LNCaP clone FGC (cell line): Measurements from ENCODE around the gene DOCK3.

ENCODE experiments used
- DNase-seq: peaks from one replicate; pipeline ENCODE4 v3.0.0-alpha.2; 2011; ENCODE audit warnings: low read depth
- H3K4me3 ChIP-seq: 2 replicates; pipeline ENCODE4 v1.5.1; 2011; ENCODE audit warnings: mild to moderate bottlenecking, low read depth, low read length, control low read depth
- TF ChIP-seq, protein P1 (sequence below): IDR thresholded peaks from 2 replicates; pipeline ENCODE4 v1.5.1; 2012; ENCODE audit warnings: mild to moderate bottlenecking; ENCODE audit not compliant: control insufficient read depth, insufficient read depth; ENCODE audit errors: extremely low read depth

The DOCK3 gene

DNA sequence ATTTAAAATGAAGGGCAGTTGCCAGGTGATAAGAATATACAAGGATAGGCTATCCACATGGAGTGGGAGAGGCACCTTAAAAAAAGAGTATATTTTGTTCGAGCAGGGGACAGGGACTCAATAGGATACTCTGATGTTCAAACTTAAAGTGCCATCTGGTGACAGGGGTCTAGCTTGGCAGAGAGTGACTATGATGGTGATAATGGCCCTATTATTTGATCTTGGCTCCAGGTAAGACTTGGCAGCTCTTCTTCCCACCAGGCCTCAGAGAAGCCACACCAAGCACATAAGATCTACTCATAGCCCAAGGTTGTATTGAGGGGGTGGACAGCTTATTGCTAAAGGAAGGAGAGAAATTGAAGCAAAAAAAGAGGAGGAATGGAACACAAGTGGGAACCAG, 601.3 kb downstream of the DOCK3 start:
- DNase-seq, result no peak
- TF ChIP-seq, protein P1, sequence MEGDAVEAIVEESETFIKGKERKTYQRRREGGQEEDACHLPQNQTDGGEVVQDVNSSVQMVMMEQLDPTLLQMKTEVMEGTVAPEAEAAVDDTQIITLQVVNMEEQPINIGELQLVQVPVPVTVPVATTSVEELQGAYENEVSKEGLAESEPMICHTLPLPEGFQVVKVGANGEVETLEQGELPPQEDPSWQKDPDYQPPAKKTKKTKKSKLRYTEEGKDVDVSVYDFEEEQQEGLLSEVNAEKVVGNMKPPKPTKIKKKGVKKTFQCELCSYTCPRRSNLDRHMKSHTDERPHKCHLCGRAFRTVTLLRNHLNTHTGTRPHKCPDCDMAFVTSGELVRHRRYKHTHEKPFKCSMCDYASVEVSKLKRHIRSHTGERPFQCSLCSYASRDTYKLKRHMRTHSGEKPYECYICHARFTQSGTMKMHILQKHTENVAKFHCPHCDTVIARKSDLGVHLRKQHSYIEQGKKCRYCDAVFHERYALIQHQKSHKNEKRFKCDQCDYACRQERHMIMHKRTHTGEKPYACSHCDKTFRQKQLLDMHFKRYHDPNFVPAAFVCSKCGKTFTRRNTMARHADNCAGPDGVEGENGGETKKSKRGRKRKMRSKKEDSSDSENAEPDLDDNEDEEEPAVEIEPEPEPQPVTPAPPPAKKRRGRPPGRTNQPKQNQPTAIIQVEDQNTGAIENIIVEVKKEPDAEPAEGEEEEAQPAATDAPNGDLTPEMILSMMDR, result no peak
- H3K4me3 ChIP-seq, result no peak overlapping the region

DNA sequence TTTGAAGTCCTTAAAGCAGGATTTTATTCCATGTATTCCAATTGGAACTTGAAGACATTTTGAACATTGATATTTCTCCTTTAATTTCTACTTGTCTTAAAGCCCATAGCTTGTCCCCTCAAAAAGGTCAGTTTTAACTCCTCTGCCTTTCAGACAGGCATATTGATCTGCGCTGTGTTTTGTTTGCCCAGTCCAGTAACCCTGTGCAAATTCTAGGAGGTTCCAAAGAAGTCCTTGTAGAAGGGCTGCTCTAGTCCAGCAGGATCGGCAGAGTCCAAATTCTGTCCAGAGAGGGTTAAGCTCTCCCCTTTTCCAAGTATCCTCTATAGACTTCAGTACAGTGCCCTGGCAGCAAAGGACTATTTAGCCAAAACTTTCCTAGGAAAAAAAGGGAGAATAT, 604.7 kb downstream of the DOCK3 start:
- H3K4me3 ChIP-seq, result no peak overlapping the region
- TF ChIP-seq, protein P1, result no peak
- no peak for DNase-seq

DNA sequence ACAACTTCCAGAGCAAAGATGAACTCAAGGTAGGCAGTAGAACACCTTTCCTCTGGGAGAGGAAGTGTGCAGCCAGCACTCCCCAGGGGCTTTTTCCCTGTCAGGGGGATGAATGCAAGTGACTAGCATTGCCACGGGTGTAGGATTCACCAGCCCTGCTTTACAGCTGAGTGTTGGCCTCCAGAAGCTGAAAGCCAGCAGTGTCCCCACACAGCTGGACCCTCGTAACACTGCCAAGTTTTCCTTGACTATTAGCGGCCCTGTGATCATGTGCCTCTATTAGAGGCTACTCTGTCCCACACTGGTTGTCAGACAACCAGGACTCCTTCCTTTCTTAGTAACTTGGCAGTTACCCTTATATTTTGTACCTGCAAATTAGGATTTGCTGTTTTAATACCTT, 605.4 kb downstream of the DOCK3 start:
- TF ChIP-seq, protein P1, result no peak
- DNase-seq, result no peak

DNA sequence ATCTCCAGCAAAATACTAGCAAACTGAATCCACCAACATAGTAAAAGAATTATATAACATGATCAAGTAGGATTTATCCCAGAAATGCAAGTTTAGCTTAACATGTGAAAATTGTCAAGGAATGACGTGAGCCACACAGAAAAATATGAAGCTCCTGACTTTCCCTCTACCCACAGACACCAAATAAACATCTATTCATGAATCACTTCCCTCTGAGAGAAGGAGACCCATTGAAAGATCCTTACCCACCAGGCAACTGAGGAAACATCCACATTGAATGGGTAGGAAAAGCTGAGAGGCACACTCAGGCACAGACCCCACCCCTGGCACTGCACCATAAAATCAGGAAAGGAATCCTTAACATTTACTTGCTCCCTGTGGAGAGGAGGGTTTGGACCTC, 608.2 kb downstream of the DOCK3 start:
- TF ChIP-seq, protein P1, result no peak
- no peak for DNase-seq
- H3K4me3 ChIP-seq, result no peak overlapping the region

More for the DNA sequence above, 605.4 kb downstream of the DOCK3 start:
- no peak overlapping the region for H3K4me3 ChIP-seq

DNA sequence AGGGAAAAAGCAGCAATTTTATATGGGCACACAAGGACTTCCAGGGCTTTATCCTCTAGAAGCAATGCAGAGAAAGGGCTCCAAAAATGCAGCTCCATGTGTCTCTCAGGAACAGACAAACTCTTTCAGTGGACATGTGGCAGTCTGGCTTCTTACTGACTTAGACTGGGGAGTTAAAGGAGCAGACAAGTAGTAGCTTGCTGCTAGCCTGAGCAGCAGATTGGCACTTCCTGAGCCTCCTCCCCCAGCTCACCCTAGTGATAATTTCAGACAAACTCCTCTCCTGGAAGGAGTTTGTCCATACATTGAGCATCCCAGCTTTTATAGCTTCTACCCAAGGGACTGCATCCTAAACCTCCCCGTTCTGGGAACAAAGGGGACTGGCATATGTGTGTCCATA, 608.7 kb downstream of the DOCK3 start:
- H3K4me3 ChIP-seq, result no peak overlapping the region
- TF ChIP-seq, protein P1, result no peak
- DNase-seq, result no peak

DNA sequence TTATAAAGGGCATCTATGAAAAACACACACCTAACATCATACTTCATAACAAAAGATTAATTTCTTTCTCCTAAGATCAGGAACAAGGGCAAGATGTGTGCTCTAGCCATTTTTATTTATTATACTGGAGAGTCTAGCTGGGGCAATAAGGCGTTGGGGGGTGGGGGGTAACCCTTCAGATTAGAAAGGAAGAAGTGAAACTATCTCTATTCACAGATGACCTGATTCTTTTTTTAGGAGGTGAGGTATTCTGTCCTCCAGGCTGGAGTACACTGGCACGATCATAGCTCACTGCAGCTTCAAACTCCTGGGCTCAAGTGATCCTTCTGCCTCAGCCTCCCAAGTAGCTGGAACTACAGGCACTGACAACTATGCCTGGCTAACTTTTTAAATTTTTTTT, 620.9 kb downstream of the DOCK3 start:
- TF ChIP-seq, protein P1, result no peak
- DNase-seq, result no peak
- no peak overlapping the region for H3K4me3 ChIP-seq

DNA sequence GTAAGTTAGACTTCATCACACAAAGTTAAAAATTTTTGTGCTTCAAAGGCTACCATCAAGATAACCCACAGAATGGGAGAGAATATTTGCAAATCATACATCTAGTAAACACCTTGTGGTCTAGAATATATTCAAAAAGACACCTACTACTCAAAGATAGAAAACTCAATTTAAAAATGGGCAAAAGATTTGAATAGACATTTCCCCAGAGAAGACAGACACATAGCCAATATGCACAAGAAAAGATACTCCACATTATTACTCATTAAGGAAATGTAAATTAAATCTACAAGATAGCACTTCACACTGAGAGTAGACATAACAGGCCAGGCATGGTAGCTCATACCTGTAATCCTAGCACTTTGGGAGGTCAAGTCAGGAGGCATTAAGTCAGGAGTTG, 622.6 kb downstream of the DOCK3 start:
- DNase-seq, result no peak
- no peak overlapping the region for H3K4me3 ChIP-seq
- TF ChIP-seq, protein P1, result no peak
